ENCODE measurements around the gene ZNF438.
A peak's percentile ranks its signal among the peaks of the same experiment; 100 is the strongest.

ZNF438 gene

GRCh38 chr10:30821994-30822692 lies 209.5 kb downstream of the ZNF438 start:
- DNase-seq (ENCODE audit: low read depth): no peak

DNA sequence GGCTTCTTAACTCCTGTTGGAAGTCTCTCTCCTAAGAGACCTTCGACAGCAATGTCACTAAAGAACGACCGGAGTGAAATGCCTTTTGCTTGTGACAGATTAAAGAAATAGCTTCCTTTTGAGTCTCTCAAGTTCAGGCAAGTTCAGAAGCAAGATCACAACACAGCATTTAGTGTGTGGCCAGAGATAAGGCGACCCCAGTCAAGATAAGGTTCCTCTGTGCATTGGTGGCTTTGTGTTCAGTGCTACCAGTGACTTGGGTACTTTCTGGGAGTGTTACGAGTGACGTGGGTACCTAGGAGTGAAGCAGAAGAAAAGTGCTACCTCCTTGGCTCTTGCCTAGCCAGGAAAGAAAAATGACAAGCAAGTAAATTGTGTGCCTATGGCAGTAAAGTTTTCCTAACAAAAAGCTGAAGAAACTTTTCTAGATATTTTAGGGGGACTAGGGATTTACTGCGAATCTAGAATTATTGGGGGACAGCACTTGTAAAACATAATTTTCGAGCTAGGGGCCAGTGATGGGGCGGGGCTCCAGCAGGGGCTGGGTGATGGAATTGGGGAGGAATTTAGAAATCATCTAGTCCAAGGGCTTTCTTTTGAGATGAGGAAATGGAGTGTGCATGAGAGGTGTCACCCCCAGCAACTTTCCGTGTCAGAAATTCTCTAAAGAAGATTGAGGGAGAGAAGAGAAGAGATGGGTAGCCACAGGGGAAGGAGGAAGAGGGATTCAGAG lies 210.2 kb downstream of the ZNF438 start:
- peak; percentile 71 for DNase-seq (ENCODE audit: low read depth)

GRCh38 chr10:30820261-30820991 lies 211.2 kb downstream of the ZNF438 start:
- DNase-seq (ENCODE audit: low read depth): no peak

- no peak for DNase-seq (ENCODE audit: low read depth)
Observed at GRCh38 chr10:30819341-30820181, 212.1 kb downstream of the ZNF438 start.

DNA sequence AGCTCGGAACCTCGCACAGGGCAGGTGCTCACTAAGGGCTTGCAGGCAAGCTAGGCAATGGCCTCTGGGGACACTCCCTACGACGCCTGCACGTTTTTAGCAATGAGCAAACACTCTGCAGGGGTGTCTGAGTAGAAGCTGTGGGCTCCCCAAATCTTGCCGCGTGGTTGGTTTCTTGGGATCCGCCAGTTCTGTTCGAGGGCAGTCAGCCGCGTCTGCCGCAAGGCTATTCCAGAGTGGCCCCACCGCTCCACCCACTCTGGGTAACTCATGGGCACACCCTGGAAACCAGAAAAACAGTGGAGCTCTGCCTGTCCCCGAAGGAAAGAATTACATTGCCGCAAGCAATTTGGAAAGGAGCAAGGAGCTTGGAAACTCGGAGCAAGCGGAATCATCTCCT lies 212.8 kb downstream of the ZNF438 start:
- no peak for DNase-seq (ENCODE audit: low read depth)

GRCh38 chr10:30818010-30818660 lies 213.5 kb downstream of the ZNF438 start:
- peak; percentile 73 for DNase-seq (ENCODE audit: low read depth)

DNA sequence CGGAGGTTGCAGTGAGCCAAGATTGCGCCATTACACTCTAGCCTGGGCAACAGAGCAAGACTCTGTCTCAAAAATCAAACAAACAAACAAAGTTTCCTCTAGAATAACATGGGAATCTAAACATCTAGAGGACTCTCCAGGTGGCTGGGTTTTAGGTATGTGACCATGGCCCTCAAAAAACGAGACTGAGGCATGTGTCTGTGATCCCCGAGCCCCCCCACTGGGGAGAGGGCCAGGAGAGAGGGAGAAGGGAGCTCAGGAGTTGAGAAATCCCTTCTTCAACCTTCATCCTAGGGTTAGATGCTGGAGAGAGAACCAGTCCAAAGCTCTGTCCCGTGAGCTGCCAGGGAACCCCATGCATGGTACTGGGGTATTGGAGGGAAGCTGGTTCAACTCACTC lies 214.1 kb downstream of the ZNF438 start:
- no peak for DNase-seq (ENCODE audit: low read depth)

DNA sequence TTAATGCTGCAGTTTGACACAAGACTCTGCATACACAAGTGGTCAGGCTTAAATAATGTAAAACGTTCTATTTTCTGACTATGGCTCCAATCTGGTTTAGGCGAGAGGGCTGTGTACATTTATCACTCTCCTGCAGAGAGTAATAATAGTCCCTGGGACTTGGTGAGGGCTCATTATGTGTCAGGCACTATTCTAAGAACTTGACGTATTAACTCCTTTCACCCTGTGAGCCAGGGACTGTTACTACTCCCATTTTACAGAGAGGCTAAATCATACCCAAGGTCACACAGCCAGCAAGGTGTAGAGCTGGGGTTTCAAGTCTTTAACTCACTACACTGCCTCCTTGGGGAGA lies 214.9 kb downstream of the ZNF438 start:
- no peak for DNase-seq (ENCODE audit: low read depth)

- no peak for DNase-seq (ENCODE audit: low read depth)
Observed at GRCh38 chr10:30816159-30816819, 215.4 kb downstream of the ZNF438 start.

DNA sequence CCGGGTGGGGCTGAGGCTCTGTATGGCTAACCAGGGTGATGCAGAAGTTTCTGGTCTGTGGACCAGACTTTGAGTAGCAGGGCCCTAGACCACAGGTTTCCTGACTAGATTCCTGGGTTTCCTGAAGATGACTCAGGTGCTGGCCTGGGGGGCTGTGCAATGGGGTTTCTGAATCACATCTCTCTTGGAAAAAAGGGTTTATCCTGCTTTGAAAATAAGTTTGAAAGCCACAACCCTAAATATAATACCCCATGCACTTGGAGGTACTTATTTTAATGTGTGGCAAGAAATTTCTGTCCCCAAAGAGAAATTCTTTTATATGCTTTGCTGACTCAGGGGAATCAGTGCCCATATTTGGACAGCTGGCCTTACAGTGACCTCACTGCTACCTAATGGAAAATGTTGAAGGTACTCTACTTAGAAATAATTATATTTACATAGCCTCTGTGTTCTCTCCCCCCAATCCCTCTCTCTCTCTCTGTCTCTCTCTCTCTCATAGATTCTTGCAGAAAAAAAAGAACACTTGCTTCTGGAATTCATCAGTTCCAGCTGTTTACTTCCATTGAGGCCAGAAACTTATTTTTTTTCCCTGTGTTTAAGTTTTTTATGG lies 217.7 kb downstream of the ZNF438 start:
- DNase-seq (ENCODE audit: low read depth): no peak

- no peak for DNase-seq (ENCODE audit: low read depth)
Observed at GRCh38 chr10:30812018-30812851, 219.4 kb downstream of the ZNF438 start.

GRCh38 chr10:30811276-30812017 lies 220.2 kb downstream of the ZNF438 start:
- DNase-seq (ENCODE audit: low read depth): no peak

DNA sequence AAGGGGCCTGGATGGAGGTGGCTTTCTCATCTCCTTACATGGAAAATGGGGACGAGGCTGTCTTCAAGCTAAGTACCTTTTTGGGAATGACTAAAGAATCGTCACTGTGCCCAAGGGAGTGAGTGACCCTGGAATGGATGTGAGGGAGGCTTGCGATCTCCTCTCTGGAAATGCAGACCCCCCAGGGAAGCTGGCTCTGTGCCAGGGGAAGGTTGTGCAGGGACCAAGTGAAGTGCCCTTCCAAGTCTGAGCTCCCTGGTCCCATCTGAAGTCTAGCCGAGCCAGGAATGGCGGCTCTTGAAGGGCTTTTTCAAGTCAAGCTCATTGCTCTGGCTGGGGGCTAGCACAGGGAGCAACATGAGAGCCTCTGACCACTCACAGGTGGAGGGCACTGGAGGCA lies 221.2 kb downstream of the ZNF438 start:
- DNase-seq (ENCODE audit: low read depth): no peak

DNA sequence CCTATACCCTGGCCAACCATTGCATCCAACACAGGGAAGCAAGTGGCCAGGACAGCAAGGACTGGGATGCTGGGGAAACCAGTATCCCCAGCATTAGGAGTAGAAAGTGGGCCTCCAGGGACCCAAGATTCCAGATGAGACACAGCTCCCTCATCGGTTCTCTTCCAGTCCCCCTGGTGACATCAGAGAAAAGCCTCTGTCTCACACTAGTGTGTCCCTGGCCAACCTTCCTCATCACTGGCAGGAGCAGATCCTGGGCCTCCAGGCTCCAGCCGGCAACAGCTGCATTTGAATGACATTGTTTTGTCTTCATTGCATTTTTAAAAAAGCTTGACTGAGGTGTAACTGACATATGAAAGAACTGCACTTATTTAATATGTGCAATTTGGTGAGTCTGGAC lies 224.8 kb downstream of the ZNF438 start:
- no peak for DNase-seq (ENCODE audit: low read depth)

DNA sequence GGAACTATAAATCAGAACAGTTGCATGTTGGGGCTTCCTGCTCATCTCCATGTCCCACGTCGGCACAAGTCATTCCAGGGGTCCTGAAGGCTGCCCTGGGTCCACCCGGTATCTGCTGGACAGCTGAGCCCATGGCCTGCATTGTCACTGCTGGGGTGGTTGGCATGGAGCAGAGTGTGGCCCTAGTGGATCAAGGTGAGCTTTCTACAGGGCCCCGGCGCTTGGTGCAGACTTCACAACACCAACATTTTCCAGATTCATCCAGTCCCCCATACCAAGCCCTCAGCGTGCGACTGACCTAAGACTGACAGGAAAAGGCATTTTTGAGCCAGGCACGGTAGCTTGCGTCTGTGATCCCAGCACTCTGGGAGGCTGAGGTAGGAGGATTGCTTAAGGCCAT lies 226.6 kb downstream of the ZNF438 start:
- DNase-seq (ENCODE audit: low read depth): no peak

GRCh38 chr10:30804478-30805055 lies 227.1 kb downstream of the ZNF438 start:
- no peak for DNase-seq (ENCODE audit: low read depth)

GRCh38 chr10:30803892-30804322 lies 227.8 kb downstream of the ZNF438 start:
- no peak for DNase-seq (ENCODE audit: low read depth)

DNA sequence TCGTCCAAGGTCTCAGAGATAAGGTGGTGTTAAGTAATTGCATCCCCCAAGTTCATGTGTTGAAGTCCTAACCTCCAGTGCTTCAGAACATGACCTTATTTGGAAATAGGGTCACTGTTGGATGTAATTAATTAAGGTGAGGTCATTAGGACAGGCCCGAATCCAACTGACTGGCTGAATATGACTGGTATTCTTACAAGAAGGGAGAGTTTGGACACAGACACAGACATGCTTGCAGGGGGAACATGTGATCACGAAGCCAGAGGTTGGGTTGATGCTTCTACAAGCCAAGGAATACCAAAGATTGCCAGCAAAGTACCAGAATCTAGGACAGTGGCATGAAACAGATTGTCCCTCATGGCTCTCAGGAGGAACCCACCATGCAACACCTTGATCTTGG lies 228.6 kb downstream of the ZNF438 start:
- DNase-seq (ENCODE audit: low read depth): no peak

GRCh38 chr10:30800368-30800767 lies 231.3 kb downstream of the ZNF438 start:
- DNase-seq (ENCODE audit: low read depth): no peak

Measured in CMK (cell line).